HG03442 (cell line): ENCODE measurements around the gene SNX10.

Experiments
- ATAC-seq: cut with Tn5 transposase; IDR thresholded peaks from one replicate; pipeline ENCODE4 v1.9.1; 2021; ENCODE audit warnings: mild to moderate bottlenecking, moderate library complexity; ENCODE audit not compliant: unreplicated experiment

Gene SNX10

GRCh38 chr7:26295586-26295985 is 3.9 kb downstream of the SNX10 start:
- no peak for ATAC-seq

GRCh38 chr7:26298472-26299058 is 6.9 kb downstream of the SNX10 start:
- ATAC-seq = no peak

GRCh38 chr7:26305090-26305868 is 13.6 kb downstream of the SNX10 start:
- no peak for ATAC-seq

GRCh38 chr7:26305869-26306665 is 14.4 kb downstream of the SNX10 start:
- no peak for ATAC-seq

GRCh38 chr7:26306790-26307189 is 15.1 kb downstream of the SNX10 start:
- ATAC-seq = no peak

GRCh38 chr7:26307226-26307625 is 15.6 kb downstream of the SNX10 start:
- no peak for ATAC-seq

- no peak for ATAC-seq
Observed at GRCh38 chr7:26307791-26308190, 16.1 kb downstream of the SNX10 start.

GRCh38 chr7:26308551-26308950 is 16.9 kb downstream of the SNX10 start:
- ATAC-seq = no peak

GRCh38 chr7:26309089-26309488 is 17.4 kb downstream of the SNX10 start:
- no peak for ATAC-seq

GRCh38 chr7:26311798-26312197 is 20.1 kb downstream of the SNX10 start:
- ATAC-seq = no peak

- ATAC-seq = no peak
Observed at GRCh38 chr7:26317211-26317610, 25.5 kb downstream of the SNX10 start.

- ATAC-seq = no peak
Observed at GRCh38 chr7:26318921-26319320, 27.3 kb downstream of the SNX10 start.

- no peak for ATAC-seq
Observed at GRCh38 chr7:26319636-26320035, 28.0 kb downstream of the SNX10 start.

GRCh38 chr7:26320878-26321277 is 29.2 kb downstream of the SNX10 start:
- ATAC-seq = no peak

- ATAC-seq = no peak
Observed at GRCh38 chr7:26321435-26321834, 29.8 kb downstream of the SNX10 start.

- ATAC-seq = no peak
Observed at GRCh38 chr7:26326211-26326610, 34.5 kb downstream of the SNX10 start.

- peak; percentile 46 for ATAC-seq
Observed at GRCh38 chr7:26328498-26329390, 37.1 kb downstream of the SNX10 start.

- ATAC-seq = peak; percentile 50
Observed at GRCh38 chr7:26329520-26330255, 38.0 kb downstream of the SNX10 start.

GRCh38 chr7:26331113-26331512 is 39.5 kb downstream of the SNX10 start:
- no peak for ATAC-seq

- no peak for ATAC-seq
Observed at GRCh38 chr7:26331789-26332188, 40.1 kb downstream of the SNX10 start.
